Mesenchymal stem cell (in vitro differentiated cells and primary cell): ENCODE measurements around the gene BAX. TPM values are rescaled to one million over a fixed set of nuclear protein-coding genes. Genes with fewer than 3 reads are reported as not detected.

Experiments
- DNase-seq: peaks from one replicate; pipeline ENCODE4 v3.0.0-alpha.2; 2013
- H2AFZ ChIP-seq: one replicate; pipeline ENCODE4 v1.6.1; 2013; ENCODE audit warnings: low read depth, mild to moderate bottlenecking, control low read depth, inconsistent platforms, low read length, moderate library complexity
- H2AK5ac ChIP-seq: 2 replicates; pipeline ENCODE4 v1.6.1; 2013; ENCODE audit warnings: low read length, moderate library complexity, mild to moderate bottlenecking, inconsistent platforms; ENCODE audit not compliant: severe bottlenecking
- H2BK120ac ChIP-seq: one replicate; pipeline ENCODE4 v1.6.1; 2013; ENCODE audit warnings: low read depth, mild to moderate bottlenecking, inconsistent platforms, low read length, moderate library complexity
- H2BK12ac ChIP-seq, 2 experiments: one replicate each; pipeline ENCODE4 v1.6.1; 2013; ENCODE audit warnings: inconsistent platforms in 2 of 2, low read length in 2 of 2, mild to moderate bottlenecking in 2 of 2, moderate library complexity in 2 of 2, control low read depth in 1 of 2
- H2BK15ac ChIP-seq: one replicate; pipeline ENCODE4 v1.6.1; 2013; ENCODE audit warnings: mild to moderate bottlenecking, low read depth, inconsistent platforms; ENCODE audit not compliant: poor library complexity, severe bottlenecking
- H2BK5ac ChIP-seq: 2 replicates; pipeline ENCODE4 v1.6.1; 2013; ENCODE audit warnings: low read depth, mild to moderate bottlenecking, low read length, control low read depth, inconsistent platforms; ENCODE audit not compliant: poor library complexity, severe bottlenecking
- H3K14ac ChIP-seq, 2 experiments: one replicate each; pipeline ENCODE4 v1.6.1; 2013; ENCODE audit warnings: inconsistent platforms in 2 of 2, low read length in 2 of 2, control low read depth in 1 of 2, mild to moderate bottlenecking in 1 of 2, moderate library complexity in 1 of 2
- H3K18ac ChIP-seq, 2 experiments: one replicate each; pipeline ENCODE4 v1.6.1; 2013; ENCODE audit warnings: inconsistent platforms in 2 of 2, low read length in 2 of 2, control low read depth in 1 of 2, low read depth in 1 of 2, mild to moderate bottlenecking in 1 of 2
- H3K23ac ChIP-seq, 2 experiments: one replicate each; pipeline ENCODE4 v1.6.1; 2013; ENCODE audit warnings: inconsistent platforms in 2 of 2, low read length in 2 of 2, mild to moderate bottlenecking in 2 of 2, moderate library complexity in 2 of 2, control low read depth in 1 of 2
- H3K27ac ChIP-seq: 2 replicates; pipeline ENCODE4 v1.5.1; 2013; ENCODE audit warnings: mild to moderate bottlenecking, moderate library complexity, low read length, control low read depth, inconsistent platforms; ENCODE audit not compliant: poor library complexity, severe bottlenecking
- H3K27me3 ChIP-seq, 2 experiments: 2 replicates each; pipeline versions ENCODE4 v1.6.1 to v1.7.0; 2013; ENCODE audit warnings: low read length in 2 of 2, mild to moderate bottlenecking in 2 of 2, moderate library complexity in 2 of 2, control low read depth in 1 of 2, inconsistent platforms in 1 of 2; ENCODE audit not compliant: control insufficient read depth in 1 of 2, insufficient read depth in 1 of 2
- H3K36me3 ChIP-seq, 2 experiments: 2 replicates each; pipeline versions ENCODE4 v1.6.1 to v1.7.0; 2013; ENCODE audit warnings: low read length in 2 of 2, control low read depth in 1 of 2, inconsistent platforms in 1 of 2, low read depth in 1 of 2, mild to moderate bottlenecking in 1 of 2; ENCODE audit not compliant: insufficient read depth in 2 of 2, control insufficient read depth in 1 of 2
- H3K4ac ChIP-seq, 2 experiments: one replicate each; pipeline ENCODE4 v1.6.1; 2013; ENCODE audit warnings: inconsistent platforms in 2 of 2, low read length in 2 of 2, mild to moderate bottlenecking in 2 of 2, moderate library complexity in 2 of 2, control low read depth in 1 of 2, low read depth in 1 of 2
- H3K4me1 ChIP-seq: 2 replicates; pipeline ENCODE4 v1.6.1; 2013; ENCODE audit warnings: low read depth, low read length, control low read depth; ENCODE audit not compliant: control insufficient read depth, insufficient read depth
- H3K4me2 ChIP-seq: 2 replicates; pipeline ENCODE4 v1.6.1; 2013; ENCODE audit warnings: low read length, mild to moderate bottlenecking, inconsistent platforms; ENCODE audit not compliant: poor library complexity, severe bottlenecking
- H3K4me3 ChIP-seq, 2 experiments: 2 replicates each; pipeline versions ENCODE4 v1.5.1 to v1.7.0; 2013; ENCODE audit warnings: low read length in 2 of 2, mild to moderate bottlenecking in 2 of 2, control low read depth in 1 of 2, low read depth in 1 of 2; ENCODE audit not compliant: insufficient read depth in 1 of 2
- H3K79me1 ChIP-seq: replicated peaks from 2 replicates; pipeline ENCODE4 v1.6.1; 2013; ENCODE audit warnings: mild to moderate bottlenecking, control low read depth, low read length, inconsistent platforms; ENCODE audit not compliant: poor library complexity, severe bottlenecking
- H3K9ac ChIP-seq: 2 replicates; pipeline ENCODE4 v1.7.0; 2013; ENCODE audit warnings: mild to moderate bottlenecking, low read length, moderate library complexity
- H3K9me3 ChIP-seq: 2 replicates; pipeline ENCODE4 v1.7.0; 2013; ENCODE audit warnings: mild to moderate bottlenecking, low read length; ENCODE audit not compliant: control insufficient read depth
- H4K8ac ChIP-seq: one replicate; pipeline ENCODE4 v1.6.1; 2013; ENCODE audit warnings: inconsistent platforms, mild to moderate bottlenecking, low read length, moderate library complexity
- H4K91ac ChIP-seq: one replicate; pipeline ENCODE4 v1.6.1; 2013; ENCODE audit warnings: mild to moderate bottlenecking, low read length, inconsistent platforms
- WGBS: methylation state at CpG from one replicate; pipeline ENCODE4 v1.1.7; 2013; ENCODE audit warnings: mixed read lengths; 5-methylcytosine and 5-hydroxymethylcytosine counted together
- small RNA-seq: library from polyadenylated mRNA; stranded (forward); fragments of <200 nt; extraction: miRNeasy Mini kit (QIAGEN cat#:217004); gene quantifications from one replicate; pipeline ENCODE3, GENCODE V24; 2013; ENCODE audit warnings: low read depth

BAX gene

DNA sequence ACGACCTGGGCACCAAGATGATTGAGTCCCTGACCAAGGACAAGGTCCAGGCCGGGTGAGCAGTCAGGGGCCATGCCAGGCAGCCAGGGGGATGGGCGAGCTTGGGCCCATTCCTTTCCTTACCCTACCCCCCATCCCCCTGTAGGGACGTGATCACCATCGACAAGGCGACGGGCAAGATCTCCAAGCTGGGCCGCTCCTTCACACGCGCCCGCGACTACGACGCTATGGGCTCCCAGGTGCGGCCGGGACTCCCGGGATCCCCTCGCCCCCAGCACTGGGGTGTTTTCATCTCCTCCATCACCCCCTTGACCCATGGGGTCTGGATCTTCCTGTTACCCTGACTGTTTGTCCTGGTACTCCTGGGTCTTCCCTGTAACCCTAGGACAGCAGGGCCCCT is 55.2 kb downstream of the BAX start:
- DNase-seq, result no peak
- Histone ChIP-seq H2AK5ac (no peak overlapping the region), H2BK12ac (no peak overlapping the region), H3K27ac (no peak overlapping the region), H4K8ac (no peak overlapping the region), H3K18ac (no peak overlapping the region), H3K4me1 (no peaks in the 10 kb centered on the region), H3K27me3 (no peaks in the 10 kb centered on the region), H3K9me3 (no peaks in the 10 kb centered on the region), H3K4ac (no peak overlapping the region), H3K79me1 (peaks cover 6% of the 10 kb centered on the region), H2BK5ac (no peak overlapping the region), H3K4me2 (no peak overlapping the region), H3K4me3 (no peak overlapping the region), H4K91ac (no peak overlapping the region), H2BK15ac (no peak overlapping the region), H3K36me3 (peaks cover 69 to 73% of the 10 kb centered on the region in 2 experiments), H2AFZ (no peak overlapping the region), H2BK120ac (no peak overlapping the region), H3K23ac (no peak overlapping the region), H3K9ac (no peak overlapping the region), H3K14ac (no peak overlapping the region)
- 96% methylated on average over 18 of the region's 18 CpGs for WGBS

DNA sequence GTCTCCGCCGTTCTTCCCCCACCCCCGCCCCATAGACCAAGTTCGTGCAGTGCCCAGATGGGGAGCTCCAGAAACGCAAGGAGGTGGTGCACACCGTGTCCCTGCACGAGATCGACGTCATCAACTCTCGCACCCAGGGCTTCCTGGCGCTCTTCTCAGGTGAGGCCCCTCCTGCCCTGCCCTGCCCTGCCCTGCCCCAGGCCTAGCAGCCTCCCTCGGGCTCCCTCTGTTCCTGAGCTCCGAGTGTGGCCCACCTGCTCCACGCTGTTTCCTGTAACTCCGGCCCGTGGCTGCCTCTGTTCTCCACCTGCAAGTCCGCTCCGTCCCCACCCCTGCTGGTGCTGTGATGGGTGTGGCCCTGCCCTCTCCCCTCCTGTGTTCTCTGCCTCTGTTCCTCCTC is 55.8 kb downstream of the BAX start:
- Histone ChIP-seq H3K9me3 (no peaks in the 10 kb centered on the region), H2BK120ac (no peak overlapping the region), H3K18ac (no peak overlapping the region), H4K8ac (no peak overlapping the region), H2AK5ac (no peak overlapping the region), H2BK5ac (no peak overlapping the region), H2AFZ (no peak overlapping the region), H3K4me1 (no peaks in the 10 kb centered on the region), H3K79me1 (peaks cover 6% of the 10 kb centered on the region), H3K27ac (no peak overlapping the region), H3K9ac (no peak overlapping the region), H3K23ac (no peak overlapping the region), H3K14ac (no peak overlapping the region), H3K4me2 (no peak overlapping the region), H3K4me3 (no peak overlapping the region), H3K27me3 (no peaks in the 10 kb centered on the region), H2BK15ac (no peak overlapping the region), H3K4ac (no peak overlapping the region), H3K36me3 (peaks cover 69 to 73% of the 10 kb centered on the region in 2 experiments), H4K91ac (no peak overlapping the region), H2BK12ac (no peak overlapping the region)
- WGBS, result 92% methylated on average over 18 of the region's 18 CpGs
- no peak for DNase-seq

DNA sequence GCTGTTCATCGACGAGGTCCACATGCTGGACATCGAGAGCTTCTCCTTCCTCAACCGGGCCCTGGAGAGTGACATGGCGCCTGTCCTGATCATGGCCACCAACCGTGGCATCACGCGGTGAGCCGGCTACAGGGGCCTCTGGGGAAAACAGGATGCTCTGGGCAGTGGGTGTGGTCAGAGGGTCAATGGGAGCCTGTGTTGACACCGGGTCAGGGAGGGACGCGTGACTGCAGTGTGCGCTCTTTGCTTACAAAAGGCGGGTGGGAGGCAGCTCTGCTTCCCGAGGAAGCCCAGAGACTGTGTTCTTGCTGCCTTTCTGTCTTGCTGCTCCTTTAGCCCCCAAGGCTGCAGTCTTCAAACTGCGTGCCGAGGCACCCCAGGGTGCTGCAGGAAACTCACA is 56.5 kb downstream of the BAX start:
- H3K9ac ChIP-seq, result no peak overlapping the region
- no peak overlapping the region for H3K4me2 ChIP-seq
- 87% methylated on average over 17 of the region's 17 CpGs for WGBS
- no peaks in the 10 kb centered on the region for H3K9me3 ChIP-seq
- no peak overlapping the region for H3K18ac ChIP-seq
- no peak for DNase-seq
- H3K79me1 ChIP-seq, result peaks cover 1% of the 10 kb centered on the region
- H3K14ac ChIP-seq, result no peak overlapping the region
- H3K27me3 ChIP-seq, result no peaks in the 10 kb centered on the region
- no peak overlapping the region for H4K8ac ChIP-seq
- H2BK12ac ChIP-seq, result no peak overlapping the region
- no peak overlapping the region for H3K4ac ChIP-seq
- no peak overlapping the region for H3K4me3 ChIP-seq
- H3K36me3 ChIP-seq, result peaks cover 70 to 74% of the 10 kb centered on the region in 2 experiments
- H2BK15ac ChIP-seq, result no peak overlapping the region
- H3K23ac ChIP-seq, result no peak overlapping the region
- H2BK5ac ChIP-seq, result no peak overlapping the region
- no peak overlapping the region for H3K27ac ChIP-seq
- H2BK120ac ChIP-seq, result no peak overlapping the region
- no peaks in the 10 kb centered on the region for H3K4me1 ChIP-seq
- no peak overlapping the region for H2AK5ac ChIP-seq
- no peak overlapping the region for H2AFZ ChIP-seq
- H4K91ac ChIP-seq, result no peak overlapping the region

Small RNA genes within 50 kb of the gene (small RNA-seq; reads per million reads assigned to genes)
- gene AC026803.1, result not detected
- not detected for gene MIR6798
